ENCODE measurements around the gene CAMK2G. TPM values are rescaled to one million over a fixed set of nuclear protein-coding genes. Genes with fewer than 3 reads are reported as not detected.
"Not testable (repeated sequence)": the region's sequence is repeated elsewhere in the genome, so short reads cannot be mapped to it uniquely, and the experiment has no call there.

Gene CAMK2G
- total RNA-seq, 1 donor from 2014 or later: 15.9 TPM

- DNase-seq (ENCODE audit: low spot score): no peak
- H3K4me3 Mint-ChIP-seq: no peak overlapping the region
- H3K4me1 Mint-ChIP-seq (ENCODE audit: low read depth): peaks cover 15% of the 10 kb centered on the region
- no peak overlapping the region for H3K27ac Mint-ChIP-seq
- no peaks in the 10 kb centered on the region for H3K9me3 Mint-ChIP-seq
- intact Hi-C loops (cut with micrococcal nuclease): no loop called here
- H3K36me3 Mint-ChIP-seq (ENCODE audit: low read depth): peaks cover 48% of the 10 kb centered on the region
- H3K27me3 Mint-ChIP-seq (ENCODE audit: insufficient read depth): no peaks in the 10 kb centered on the region
Observed at GRCh38 chr10:73791871-73792400, 82.4 kb downstream of the CAMK2G start.

GRCh38 chr10:73790886-73791625, 83.3 kb downstream of the CAMK2G start:
- H3K9me3 Mint-ChIP-seq: no peaks in the 10 kb centered on the region
- intact Hi-C loops (cut with micrococcal nuclease): no loop called here
- DNase-seq (ENCODE audit: low spot score): no peak
- peaks cover 23% of the 10 kb centered on the region for H3K4me1 Mint-ChIP-seq (ENCODE audit: low read depth)
- H3K36me3 Mint-ChIP-seq (ENCODE audit: low read depth): peaks cover 45% of the 10 kb centered on the region
- H3K4me3 Mint-ChIP-seq: no peak overlapping the region
- H3K27ac Mint-ChIP-seq: no peak overlapping the region
- no peaks in the 10 kb centered on the region for H3K27me3 Mint-ChIP-seq (ENCODE audit: insufficient read depth)

- peaks cover 38% of the 10 kb centered on the region for H3K36me3 Mint-ChIP-seq (ENCODE audit: low read depth)
- no peaks in the 10 kb centered on the region for H3K27me3 Mint-ChIP-seq (ENCODE audit: insufficient read depth)
- no peak overlapping the region for H3K27ac Mint-ChIP-seq
- DNase-seq (ENCODE audit: low spot score): no peak
- intact Hi-C loops (cut with micrococcal nuclease): loop anchor here (10.0 kb wide), 1 partner anchor 545 kb away; the partner anchor contains the start of gene DNAJC9
- H3K9me3 Mint-ChIP-seq: no peaks in the 10 kb centered on the region
- H3K4me1 Mint-ChIP-seq (ENCODE audit: low read depth): peaks cover 28% of the 10 kb centered on the region
- peak overlapping the region; percentile 4 for H3K4me3 Mint-ChIP-seq
Observed at GRCh38 chr10:73789659-73790055, 84.7 kb downstream of the CAMK2G start.

GRCh38 chr10:73788864-73789658, 85.3 kb downstream of the CAMK2G start:
- peaks cover 28% of the 10 kb centered on the region for H3K4me1 Mint-ChIP-seq (ENCODE audit: low read depth)
- intact Hi-C loops (cut with micrococcal nuclease): loop anchor here (10.0 kb wide), 1 partner anchor 544 kb away; the partner anchor contains the start of gene DNAJC9
- H3K27me3 Mint-ChIP-seq (ENCODE audit: insufficient read depth): no peaks in the 10 kb centered on the region
- no peaks in the 10 kb centered on the region for H3K9me3 Mint-ChIP-seq
- H3K36me3 Mint-ChIP-seq (ENCODE audit: low read depth): peaks cover 35% of the 10 kb centered on the region
- H3K27ac Mint-ChIP-seq: no peak overlapping the region
- no peak for DNase-seq (ENCODE audit: low spot score)
- H3K4me3 Mint-ChIP-seq: peak overlapping the region; percentile 4

- H3K36me3 Mint-ChIP-seq (ENCODE audit: low read depth): peaks cover 29% of the 10 kb centered on the region
- not testable (repeated sequence) for DNase-seq (ENCODE audit: low spot score); H3K9me3 Mint-ChIP-seq; H3K27me3 Mint-ChIP-seq (ENCODE audit: insufficient read depth); H3K27ac Mint-ChIP-seq
- peak overlapping the region; percentile 99 for H3K4me3 Mint-ChIP-seq
- intact Hi-C loops (cut with micrococcal nuclease): loop anchor here (10.0 kb wide), 1 partner anchor 542 kb away; the partner anchor contains the start of gene DNAJC9
- peaks cover 40% of the 10 kb centered on the region for H3K4me1 Mint-ChIP-seq (ENCODE audit: low read depth)
Observed at GRCh38 chr10:73787031-73787800, 87.1 kb downstream of the CAMK2G start.

GRCh38 chr10:73786512-73786885, 87.9 kb downstream of the CAMK2G start:
- Mint-ChIP-seq H3K4me3 (peak overlapping the region; percentile 99), H3K36me3 (ENCODE audit: low read depth) (peaks cover 31% of the 10 kb centered on the region), H3K9me3 (no peaks in the 10 kb centered on the region), H3K4me1 (ENCODE audit: low read depth) (peaks cover 40% of the 10 kb centered on the region), H3K27me3 (ENCODE audit: insufficient read depth) (no peaks in the 10 kb centered on the region), H3K27ac (peak overlapping the region; percentile 70)
- intact Hi-C loops (cut with micrococcal nuclease): loop anchor here (10.0 kb wide), 1 partner anchor 542 kb away; the partner anchor contains the start of gene DNAJC9
- DNase-seq (ENCODE audit: low spot score): no peak

GRCh38 chr10:73785721-73786511, 88.4 kb downstream of the CAMK2G start:
- Mint-ChIP-seq H3K9me3 (no peaks in the 10 kb centered on the region), H3K36me3 (ENCODE audit: low read depth) (peaks cover 25% of the 10 kb centered on the region)

GRCh38 chr10:73785211-73785720, 89.1 kb downstream of the CAMK2G start, which contains the start of gene ZSWIM8:
Gene ZSWIM8 (plus strand): TSS chr10:73785606. CDS start chr10:73785879, 273 bp downstream.
- Mint-ChIP-seq H3K9me3 (no peaks in the 10 kb centered on the region), H3K27me3 (ENCODE audit: insufficient read depth) (no peaks in the 10 kb centered on the region), H3K36me3 (ENCODE audit: low read depth) (peaks cover 21% of the 10 kb centered on the region), H3K4me3 (peak within 1 kb of the TSS; percentile 99), H3K27ac (peak within 1 kb of the TSS; percentile 87), H3K4me1 (ENCODE audit: low read depth) (peaks cover 48% of the 10 kb centered on the region)
- peak; percentile 79 for DNase-seq (ENCODE audit: low spot score)
- intact Hi-C loops (cut with micrococcal nuclease): loop anchor here (1.0 to 10.0 kb wide), 9 partner anchors 13 to 1425 kb away; partner anchors contain the start of genes DNAJC9, NDST2, SEC24C and VDAC2

More at GRCh38 chr10:73785721-73786511, 88.4 kb downstream of the CAMK2G start:
- DNase-seq (ENCODE audit: low spot score): peak; percentile 47
- no peaks in the 10 kb centered on the region for H3K27me3 Mint-ChIP-seq (ENCODE audit: insufficient read depth)
- peaks cover 42% of the 10 kb centered on the region for H3K4me1 Mint-ChIP-seq (ENCODE audit: low read depth)
- peak overlapping the region; percentile 99 for H3K4me3 Mint-ChIP-seq
- intact Hi-C loops (cut with micrococcal nuclease): loop anchor here (1.0 to 10.0 kb wide), 9 partner anchors 14 to 1424 kb away; partner anchors contain the start of genes DNAJC9, NDST2, SEC24C and VDAC2
- peak overlapping the region; percentile 70 for H3K27ac Mint-ChIP-seq

GRCh38 chr10:73782749-73783085, 91.6 kb downstream of the CAMK2G start:
- Mint-ChIP-seq H3K27me3 (ENCODE audit: insufficient read depth) (no peaks in the 10 kb centered on the region), H3K4me3 (peak overlapping the region; percentile 99), H3K36me3 (ENCODE audit: low read depth) (peaks cover 19% of the 10 kb centered on the region), H3K27ac (peak overlapping the region; percentile 99), H3K9me3 (no peaks in the 10 kb centered on the region), H3K4me1 (ENCODE audit: low read depth) (peaks cover 48% of the 10 kb centered on the region)
- intact Hi-C loops (cut with micrococcal nuclease): loop anchor here (1.0 to 10.0 kb wide), 2 partner anchors 286 to 538 kb away; partner anchors contain the start of genes DNAJC9 and PPP3CB
- DNase-seq (ENCODE audit: low spot score): no peak

- peak within 1 kb of the TSS; percentile 99 for H3K4me3 Mint-ChIP-seq
- peak; percentile 92 for DNase-seq (ENCODE audit: low spot score)
- no peaks in the 10 kb centered on the region for H3K9me3 Mint-ChIP-seq
- H3K36me3 Mint-ChIP-seq (ENCODE audit: low read depth): peaks cover 23% of the 10 kb centered on the region
- H3K27ac Mint-ChIP-seq: peak within 1 kb of the TSS; percentile 99
- no peaks in the 10 kb centered on the region for H3K27me3 Mint-ChIP-seq (ENCODE audit: insufficient read depth)
- intact Hi-C loops (cut with micrococcal nuclease): loop anchor here (1.0 to 10.0 kb wide), 3 partner anchors 10 to 537 kb away; partner anchors contain the start of genes DNAJC9 and PPP3CB
- peaks cover 47% of the 10 kb centered on the region for H3K4me1 Mint-ChIP-seq (ENCODE audit: low read depth)
Observed at GRCh38 chr10:73781879-73782748, 92.2 kb downstream of the CAMK2G start, which contains the start of gene CHCHD1. Gene CHCHD1 (plus strand): TSS chr10:73782048. CDS start chr10:73782076, 28 bp downstream.

Measured in activated T-helper 1 cell treated with anti-CD3 and anti-CD28 coated beads, Interleukin-12 subunit alpha, Interleukin-12 subunit beta, Interleukin-2, Interleukin-4 antibody, amounts not matched to agents 30 ng/mL and 10 ng/mL and 1 ng/mL, durations not matched to agents 14 hours and 24 hours and 36 hours (primary cell).